ENCODE results near the gene GPX4.

GPX4 gene

DNA sequence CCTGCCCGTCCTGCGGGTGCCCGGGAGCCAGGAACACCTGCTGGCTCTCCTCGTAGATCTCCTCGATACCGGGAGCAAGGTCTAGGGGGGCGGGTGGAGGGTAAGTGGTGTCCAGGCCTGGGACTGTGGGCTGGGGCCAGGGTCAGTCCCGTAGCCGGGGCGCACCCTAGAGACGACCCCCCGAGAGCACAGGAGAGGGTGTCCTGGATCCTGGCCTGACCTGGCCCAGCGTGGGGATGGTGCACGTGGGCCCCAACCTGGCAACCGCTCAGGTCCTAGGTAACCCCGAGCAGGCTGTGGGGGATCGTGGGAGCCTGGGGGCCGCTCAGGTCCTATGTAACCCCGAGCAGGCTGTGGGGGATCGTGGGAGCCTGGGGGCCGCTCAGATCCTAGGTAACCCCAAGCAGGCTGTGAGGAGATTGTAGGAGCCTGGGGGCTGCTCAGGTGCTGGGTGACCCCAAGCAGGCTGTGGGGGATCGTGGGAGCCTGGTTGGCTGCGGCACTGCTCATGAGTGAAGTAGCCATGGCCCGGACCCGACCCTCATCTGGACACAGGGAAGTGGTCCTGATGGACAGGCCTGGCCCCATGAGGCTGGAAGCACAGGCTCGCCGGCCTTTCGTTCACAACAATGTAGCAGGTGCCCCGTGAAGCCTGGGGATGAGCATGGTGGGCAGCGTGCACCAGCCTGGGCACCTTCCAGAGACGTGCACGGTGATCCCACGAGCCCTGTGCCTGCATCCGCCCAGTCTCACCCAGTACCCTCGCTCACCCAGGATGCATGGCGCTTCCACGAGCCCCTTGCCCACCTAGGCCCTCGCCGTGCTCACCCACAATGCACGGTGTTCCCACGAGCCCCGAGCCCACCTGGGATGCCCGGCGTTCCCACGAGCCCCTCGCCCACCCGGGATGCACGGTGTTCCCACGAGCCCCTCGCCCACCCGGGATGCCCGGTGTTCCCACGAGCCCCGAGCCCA is 6.2 kb downstream of the GPX4 start:
- DNase-seq (ENCODE audit: low read depth): no peak

GRCh38 chr19:1110809-1111640 is 7.2 kb downstream of the GPX4 start:
- DNase-seq (ENCODE audit: low read depth): no peak
- H3K4me3 ChIP-seq (ENCODE audit: low read depth, low read length): peak overlapping the region; percentile 48
- TF ChIP-seq, protein P1, sequence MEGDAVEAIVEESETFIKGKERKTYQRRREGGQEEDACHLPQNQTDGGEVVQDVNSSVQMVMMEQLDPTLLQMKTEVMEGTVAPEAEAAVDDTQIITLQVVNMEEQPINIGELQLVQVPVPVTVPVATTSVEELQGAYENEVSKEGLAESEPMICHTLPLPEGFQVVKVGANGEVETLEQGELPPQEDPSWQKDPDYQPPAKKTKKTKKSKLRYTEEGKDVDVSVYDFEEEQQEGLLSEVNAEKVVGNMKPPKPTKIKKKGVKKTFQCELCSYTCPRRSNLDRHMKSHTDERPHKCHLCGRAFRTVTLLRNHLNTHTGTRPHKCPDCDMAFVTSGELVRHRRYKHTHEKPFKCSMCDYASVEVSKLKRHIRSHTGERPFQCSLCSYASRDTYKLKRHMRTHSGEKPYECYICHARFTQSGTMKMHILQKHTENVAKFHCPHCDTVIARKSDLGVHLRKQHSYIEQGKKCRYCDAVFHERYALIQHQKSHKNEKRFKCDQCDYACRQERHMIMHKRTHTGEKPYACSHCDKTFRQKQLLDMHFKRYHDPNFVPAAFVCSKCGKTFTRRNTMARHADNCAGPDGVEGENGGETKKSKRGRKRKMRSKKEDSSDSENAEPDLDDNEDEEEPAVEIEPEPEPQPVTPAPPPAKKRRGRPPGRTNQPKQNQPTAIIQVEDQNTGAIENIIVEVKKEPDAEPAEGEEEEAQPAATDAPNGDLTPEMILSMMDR (IDR thresholded peaks at IDR 0.05; ENCODE audit: control insufficient read depth, extremely low read depth, insufficient read depth): no peak

More for the DNA sequence above, 6.2 kb downstream of the GPX4 start:
- H3K4me3 ChIP-seq (ENCODE audit: low read depth, low read length): no peak overlapping the region
- TF ChIP-seq, protein P1 (IDR thresholded peaks at IDR 0.05; ENCODE audit: control insufficient read depth, extremely low read depth, insufficient read depth): no peak

DNA sequence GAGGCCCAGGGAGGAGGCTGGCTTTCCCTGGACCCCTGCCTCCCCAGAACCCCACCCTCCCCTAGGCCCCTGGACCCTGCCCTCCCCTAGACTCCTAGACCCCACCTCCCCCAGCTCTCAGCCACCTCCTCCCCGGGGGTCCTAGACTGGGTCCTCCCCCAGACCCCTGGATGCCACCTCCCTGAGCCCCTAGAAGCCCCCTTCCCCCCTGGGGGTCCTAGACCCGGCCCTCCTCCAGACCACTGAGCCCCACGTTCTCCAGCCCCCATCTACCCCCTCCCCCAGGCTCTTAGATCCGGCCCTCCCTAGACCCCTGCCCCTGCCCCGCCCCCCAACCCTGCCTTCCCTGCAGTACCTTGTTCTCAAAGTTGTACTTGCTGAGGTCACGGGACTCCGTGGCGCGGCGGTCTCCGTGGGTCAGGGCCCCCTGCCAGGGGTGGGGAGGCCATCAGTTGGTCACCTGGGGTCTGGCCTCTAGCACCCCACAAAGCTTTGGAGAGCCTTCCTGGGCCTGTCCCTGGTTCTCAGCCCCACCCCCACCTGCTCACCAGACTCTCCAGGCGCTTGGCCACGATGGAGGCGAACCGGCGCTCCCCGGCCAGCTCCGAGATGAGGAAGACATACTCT is 8.0 kb downstream of the GPX4 start:
- TF ChIP-seq, protein P1 (IDR thresholded peaks at IDR 0.05; ENCODE audit: control insufficient read depth, extremely low read depth, insufficient read depth): no peak
- peak overlapping the region; percentile 48 for H3K4me3 ChIP-seq (ENCODE audit: low read depth, low read length)
- DNase-seq (ENCODE audit: low read depth): no peak

GRCh38 chr19:1112268-1113029 is 8.7 kb downstream of the GPX4 start:
- DNase-seq (ENCODE audit: low read depth): peak; percentile 82
- H3K4me3 ChIP-seq (ENCODE audit: low read depth, low read length): peak overlapping the region; percentile 48
- TF ChIP-seq, protein P1 (IDR thresholded peaks at IDR 0.05; ENCODE audit: control insufficient read depth, extremely low read depth, insufficient read depth): no peak

DNA sequence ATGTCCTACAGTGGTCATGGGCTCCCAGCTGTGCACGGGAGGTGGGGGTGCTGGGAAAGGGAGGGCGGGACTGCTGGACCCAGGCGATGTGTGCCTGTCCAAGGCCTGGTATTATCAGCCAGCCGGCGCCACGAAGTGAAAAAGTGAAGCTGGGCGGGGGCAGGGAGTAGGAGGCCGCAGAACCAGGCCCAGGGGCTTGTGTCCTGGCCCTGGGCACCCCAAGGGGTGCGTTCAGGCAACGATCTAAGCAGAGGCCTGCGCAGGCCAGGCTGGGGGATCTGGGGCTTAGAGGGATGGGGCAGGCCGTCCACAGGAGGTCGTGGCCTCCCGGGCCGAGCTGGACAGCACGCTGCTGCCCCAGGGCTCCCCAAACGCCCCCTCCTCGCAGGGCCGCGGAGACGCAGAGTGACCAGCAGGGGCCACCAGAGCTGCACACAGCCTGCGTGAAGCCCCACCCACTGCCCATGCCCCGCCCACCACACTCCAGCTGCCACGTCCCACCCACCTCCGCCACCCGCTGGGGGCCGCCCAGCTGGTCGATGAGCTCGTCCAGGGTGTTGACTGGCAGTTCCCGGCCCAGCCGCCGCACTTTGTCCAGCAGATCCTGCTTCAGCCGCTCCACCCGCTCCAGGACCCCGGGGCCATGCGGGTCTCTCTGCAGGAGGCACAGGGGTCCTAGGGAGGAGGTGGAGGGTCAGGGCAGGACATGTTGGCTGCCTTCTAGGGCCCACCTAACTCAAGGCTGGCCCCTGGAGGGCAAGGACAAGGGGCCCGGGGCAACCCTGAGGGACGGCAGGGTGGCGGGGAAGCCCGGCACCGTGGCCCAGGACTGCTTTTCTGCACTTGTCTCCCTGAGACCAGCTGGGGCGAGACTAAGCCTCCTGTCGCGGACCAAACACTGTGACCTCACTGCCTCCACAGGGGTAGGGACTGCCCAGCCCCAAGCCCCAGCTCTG is 9.5 kb downstream of the GPX4 start:
- no peak overlapping the region for H3K4me3 ChIP-seq (ENCODE audit: low read depth, low read length)
- peak; percentile 67 for DNase-seq (ENCODE audit: low read depth)
- TF ChIP-seq, protein P1 (IDR thresholded peaks at IDR 0.05; ENCODE audit: control insufficient read depth, extremely low read depth, insufficient read depth): peak; percentile 81
